ENCODE measurements around the gene KCNK10.

DNA sequence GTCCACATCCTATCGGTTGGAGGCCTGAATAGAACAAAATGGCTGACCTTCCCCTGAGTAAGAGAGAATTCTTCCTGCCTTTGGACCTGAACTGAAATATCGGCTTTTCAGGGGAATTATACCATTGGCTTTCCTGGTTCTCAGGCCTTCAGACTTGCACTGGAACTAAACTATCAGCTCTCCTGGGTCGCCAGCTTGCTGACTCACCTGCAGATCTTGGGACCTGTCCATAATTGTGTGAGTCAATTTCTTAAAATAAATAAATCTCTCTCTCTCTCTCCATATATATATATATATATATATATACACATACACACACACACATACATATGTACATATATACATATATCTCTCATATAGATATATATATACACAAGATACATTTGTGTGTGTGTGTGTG, 41.6 kb downstream of the KCNK10 start:
- TF ChIP-seq, protein P1, sequence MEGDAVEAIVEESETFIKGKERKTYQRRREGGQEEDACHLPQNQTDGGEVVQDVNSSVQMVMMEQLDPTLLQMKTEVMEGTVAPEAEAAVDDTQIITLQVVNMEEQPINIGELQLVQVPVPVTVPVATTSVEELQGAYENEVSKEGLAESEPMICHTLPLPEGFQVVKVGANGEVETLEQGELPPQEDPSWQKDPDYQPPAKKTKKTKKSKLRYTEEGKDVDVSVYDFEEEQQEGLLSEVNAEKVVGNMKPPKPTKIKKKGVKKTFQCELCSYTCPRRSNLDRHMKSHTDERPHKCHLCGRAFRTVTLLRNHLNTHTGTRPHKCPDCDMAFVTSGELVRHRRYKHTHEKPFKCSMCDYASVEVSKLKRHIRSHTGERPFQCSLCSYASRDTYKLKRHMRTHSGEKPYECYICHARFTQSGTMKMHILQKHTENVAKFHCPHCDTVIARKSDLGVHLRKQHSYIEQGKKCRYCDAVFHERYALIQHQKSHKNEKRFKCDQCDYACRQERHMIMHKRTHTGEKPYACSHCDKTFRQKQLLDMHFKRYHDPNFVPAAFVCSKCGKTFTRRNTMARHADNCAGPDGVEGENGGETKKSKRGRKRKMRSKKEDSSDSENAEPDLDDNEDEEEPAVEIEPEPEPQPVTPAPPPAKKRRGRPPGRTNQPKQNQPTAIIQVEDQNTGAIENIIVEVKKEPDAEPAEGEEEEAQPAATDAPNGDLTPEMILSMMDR (IDR thresholded peaks at IDR 0.05) = no peak
- TF ChIP-seq POLR2A (IDR thresholded peaks at IDR 0.05) = no peak
